Epithelial cell of prostate (primary cell): ENCODE data around the gene EFNB3.

Source experiments
- DNase-seq: peaks from one replicate; pipeline ENCODE4 v3.0.0-alpha.2; 2011; ENCODE audit warnings: low read depth, low spot score
- H3K27ac ChIP-seq: fragments of 450-650 bp; 2 replicates; pipeline ENCODE4 v1.5.1; 2017; ENCODE audit warnings: mild to moderate bottlenecking

EFNB3 gene

DNA sequence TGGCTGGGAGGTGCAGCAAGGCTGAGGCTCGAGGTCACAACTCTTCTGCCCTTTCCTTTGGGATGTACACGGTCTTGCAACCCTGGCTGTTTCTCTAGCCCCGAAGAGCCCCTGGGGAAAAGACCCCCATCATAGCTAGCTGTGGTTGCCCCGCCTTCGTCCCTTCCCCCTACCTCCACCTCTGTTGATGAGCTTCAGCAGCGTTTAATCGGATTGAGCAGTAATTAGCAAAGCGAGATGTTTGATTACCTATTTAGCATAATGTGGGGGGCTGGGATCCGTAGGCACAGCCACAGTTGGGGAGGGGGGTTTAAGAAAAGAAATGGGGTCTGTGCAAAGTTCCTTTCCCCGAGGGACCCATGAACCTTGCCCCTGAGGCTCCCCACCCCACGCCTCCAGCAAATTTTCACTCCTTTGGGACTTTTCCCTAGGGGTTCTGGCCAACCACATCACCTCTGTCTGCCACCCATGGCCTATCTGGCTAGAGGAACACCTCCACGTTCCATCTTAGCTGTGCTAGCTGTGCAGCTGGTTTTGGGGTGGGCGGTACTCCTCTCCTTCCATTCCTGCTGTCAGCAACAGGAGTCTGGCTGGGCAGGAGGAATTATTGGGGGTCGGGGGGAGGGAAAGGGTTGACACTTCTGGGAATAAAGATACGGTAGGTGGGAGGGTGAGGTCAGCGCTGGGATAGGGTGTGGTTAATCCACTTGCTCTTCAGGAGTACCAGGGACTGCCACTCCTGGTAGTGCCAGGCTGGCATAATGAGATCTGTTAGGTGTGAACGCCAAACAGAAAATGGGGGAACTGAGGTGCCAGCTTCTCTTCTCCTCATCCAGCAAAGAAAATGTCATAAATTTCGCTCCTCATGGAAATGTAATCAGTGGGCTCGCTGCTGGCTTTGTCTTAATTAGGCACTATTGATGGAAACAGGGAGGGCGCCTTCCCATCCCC is 11.2 kb downstream of the EFNB3 start:
- H3K27ac ChIP-seq, result no peak overlapping the region
- no peak for DNase-seq

DNA sequence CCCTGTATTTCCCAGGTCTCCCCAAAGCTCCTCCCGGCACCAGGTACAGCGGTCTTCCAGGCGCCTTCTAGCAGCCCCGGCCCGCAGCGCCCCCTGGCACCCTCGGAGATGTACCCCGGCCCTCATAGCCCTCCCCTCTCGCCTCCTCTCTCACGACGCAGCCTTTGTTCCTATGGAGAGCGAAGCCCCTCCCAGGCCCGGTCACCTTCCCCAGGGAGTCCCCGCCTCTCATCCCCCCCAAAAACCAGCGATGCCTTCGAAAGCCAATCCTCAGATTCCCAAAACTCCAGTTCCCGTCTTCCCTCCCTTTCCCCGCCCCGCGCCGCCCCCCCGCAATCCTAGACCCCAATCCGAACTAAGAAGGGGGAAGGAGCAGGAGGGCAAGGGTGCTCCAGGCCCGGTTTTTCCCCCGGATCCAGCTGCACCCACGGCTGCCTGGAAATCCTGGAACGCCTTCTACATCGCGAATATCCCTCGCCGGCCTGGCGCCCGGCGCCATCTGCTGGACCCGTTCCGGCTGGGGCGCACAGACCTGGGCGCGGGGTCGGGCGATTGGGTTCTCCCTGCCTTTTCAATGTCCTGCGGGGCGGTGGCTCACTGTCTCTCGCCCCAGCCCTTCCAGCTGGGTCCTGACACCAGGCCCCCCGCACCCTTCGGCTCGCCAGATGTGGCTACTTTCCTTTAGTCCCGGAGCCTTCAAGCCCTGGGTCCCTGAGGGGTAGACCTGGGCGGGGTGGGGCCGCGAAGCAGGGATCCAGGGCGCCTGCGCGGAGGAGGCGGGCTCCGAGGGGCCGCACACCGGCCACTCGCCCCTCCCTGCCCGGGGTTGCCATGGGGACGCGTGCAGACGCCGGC is 12.1 kb downstream of the EFNB3 start, which contains the start of gene DNAH2:
TSS of gene DNAH2 (plus strand) at position 844 of the 855 bp plus-strand sequence. CDS start 1,991 bp downstream, outside the sequence.
- peak within 1 kb of the TSS; percentile 14 for H3K27ac ChIP-seq
- DNase-seq, result peak; percentile 27

DNA sequence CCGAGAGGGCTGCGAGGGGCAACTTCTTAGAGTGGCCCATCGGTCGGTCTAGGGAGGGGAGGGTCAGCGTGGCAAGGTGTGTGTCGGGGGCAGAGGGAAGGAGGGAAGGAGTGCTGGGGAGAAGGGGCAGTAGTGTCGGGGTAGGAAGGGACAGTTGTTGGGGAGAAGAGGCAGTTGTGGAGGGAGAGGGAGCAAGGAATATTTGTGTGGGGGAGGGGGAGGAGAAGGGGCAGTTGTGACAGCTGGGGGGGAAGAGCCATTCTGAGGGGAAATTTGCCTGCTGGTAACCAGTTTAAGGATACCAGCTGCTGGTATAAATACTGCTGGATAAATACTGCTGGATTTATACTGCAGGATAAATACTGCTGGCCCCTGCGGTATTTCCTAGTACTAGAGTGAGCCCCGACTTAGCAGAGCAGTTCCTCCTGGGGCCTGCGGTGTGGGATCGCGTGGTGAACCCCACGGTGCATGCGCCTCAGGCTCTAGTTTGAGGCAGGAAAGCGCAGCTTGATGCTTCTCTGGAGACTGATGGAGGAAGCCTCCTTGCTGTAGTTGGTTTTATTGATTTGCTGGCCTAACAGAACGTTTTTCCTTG is 12.9 kb downstream of the EFNB3 start:
- H3K27ac ChIP-seq, result no peak overlapping the region
- no peak for DNase-seq

DNA sequence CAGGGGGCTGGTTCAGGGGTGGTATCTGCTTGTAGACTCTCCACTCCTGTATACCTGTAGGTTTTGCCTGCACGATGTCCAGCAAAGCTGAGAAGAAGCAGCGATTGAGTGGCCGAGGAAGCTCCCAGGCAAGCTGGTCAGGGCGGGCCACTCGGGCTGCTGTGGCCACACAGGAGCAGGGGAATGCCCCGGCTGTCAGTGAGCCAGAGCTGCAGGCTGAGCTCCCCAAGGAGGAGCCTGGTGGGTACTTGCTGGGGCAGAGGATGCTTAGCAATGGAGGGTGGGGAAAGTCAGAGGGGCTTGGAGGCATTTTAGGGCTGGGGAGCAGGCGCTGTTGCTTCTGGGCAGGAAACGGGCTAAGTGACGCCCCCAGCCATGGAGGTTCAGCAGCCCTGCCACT is 14.7 kb downstream of the EFNB3 start:
- H3K27ac ChIP-seq, result no peak overlapping the region
- DNase-seq, result no peak

DNA sequence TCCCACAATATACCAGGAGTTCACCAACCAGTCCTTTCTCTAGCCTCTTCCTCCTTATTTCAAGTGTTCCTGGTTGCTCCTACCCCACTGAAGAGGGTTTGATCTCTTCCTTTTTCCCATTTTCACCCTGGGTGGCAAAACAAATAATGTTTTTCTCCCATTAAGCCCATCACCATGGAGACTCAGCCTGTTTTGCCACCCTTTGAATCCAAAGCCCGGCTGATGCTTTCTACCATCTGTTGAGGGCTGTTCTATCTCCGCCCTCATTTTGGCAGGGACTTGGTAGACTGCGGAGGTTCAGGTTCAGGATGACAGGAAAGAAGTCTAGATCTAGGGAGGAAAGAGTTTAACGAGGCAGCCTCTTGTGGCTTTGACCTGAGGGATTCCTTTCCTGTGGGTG is 15.1 kb downstream of the EFNB3 start:
- DNase-seq, result no peak
- H3K27ac ChIP-seq, result no peak overlapping the region

DNA sequence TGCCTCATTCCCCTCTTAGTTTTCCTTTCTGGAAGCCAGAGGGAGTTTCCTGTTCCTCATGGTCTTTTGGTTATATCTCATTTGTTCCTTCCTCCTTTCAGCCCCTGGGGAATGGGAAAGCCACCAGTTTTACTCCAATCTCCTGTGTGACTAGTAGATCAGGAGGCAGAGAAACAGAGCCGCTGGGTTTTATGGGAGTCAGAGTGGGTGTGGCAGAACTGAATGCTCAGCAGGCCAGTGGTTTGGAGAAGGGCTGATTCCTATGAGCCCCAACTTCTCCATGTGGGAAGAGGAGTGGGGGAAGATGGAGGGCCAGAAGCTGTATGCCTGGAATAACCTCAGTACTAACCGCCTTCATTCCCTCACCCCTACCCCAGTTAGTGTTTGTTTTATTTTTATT is 16.6 kb downstream of the EFNB3 start:
- DNase-seq, result no peak
- no peak overlapping the region for H3K27ac ChIP-seq

DNA sequence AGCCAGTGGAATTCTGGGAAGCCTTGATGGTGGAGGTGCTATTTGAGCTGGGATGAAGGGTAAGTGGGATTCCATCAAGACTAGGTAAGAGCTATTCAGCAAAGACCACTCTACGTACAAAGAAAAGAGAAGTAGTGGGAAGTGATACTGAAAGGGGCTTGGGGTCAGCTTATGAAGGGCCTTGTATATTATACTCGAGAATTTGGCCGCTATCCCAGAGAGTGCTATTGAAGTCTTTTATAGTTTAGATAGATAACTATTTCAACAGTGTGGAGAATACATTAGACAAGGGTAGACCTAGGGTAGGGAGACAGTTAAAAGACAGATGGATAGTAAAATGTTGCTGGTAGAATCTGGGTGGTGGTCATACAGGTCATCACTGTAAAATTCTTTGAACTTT is 22.9 kb downstream of the EFNB3 start:
- no peak overlapping the region for H3K27ac ChIP-seq
- DNase-seq, result no peak

DNA sequence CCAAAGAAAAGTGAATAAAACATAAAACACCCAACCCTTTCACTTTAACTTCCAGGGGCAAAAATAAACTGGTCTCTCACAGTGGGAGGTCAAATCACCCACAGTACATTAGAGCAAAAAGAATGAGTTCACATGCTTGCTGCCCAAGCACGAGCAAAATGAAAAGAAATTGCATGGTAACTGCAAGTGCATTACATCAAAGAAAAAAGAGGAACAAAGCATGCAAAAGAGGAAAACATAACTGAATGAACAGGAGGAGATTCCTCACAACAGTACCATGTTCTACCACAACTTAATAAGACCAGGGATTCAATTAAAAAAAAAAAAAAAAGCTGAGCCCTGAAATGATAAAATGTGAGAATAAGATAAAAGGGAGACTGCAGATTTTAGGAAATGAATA is 24.8 kb downstream of the EFNB3 start:
- DNase-seq, result no peak
- no peak overlapping the region for H3K27ac ChIP-seq

DNA sequence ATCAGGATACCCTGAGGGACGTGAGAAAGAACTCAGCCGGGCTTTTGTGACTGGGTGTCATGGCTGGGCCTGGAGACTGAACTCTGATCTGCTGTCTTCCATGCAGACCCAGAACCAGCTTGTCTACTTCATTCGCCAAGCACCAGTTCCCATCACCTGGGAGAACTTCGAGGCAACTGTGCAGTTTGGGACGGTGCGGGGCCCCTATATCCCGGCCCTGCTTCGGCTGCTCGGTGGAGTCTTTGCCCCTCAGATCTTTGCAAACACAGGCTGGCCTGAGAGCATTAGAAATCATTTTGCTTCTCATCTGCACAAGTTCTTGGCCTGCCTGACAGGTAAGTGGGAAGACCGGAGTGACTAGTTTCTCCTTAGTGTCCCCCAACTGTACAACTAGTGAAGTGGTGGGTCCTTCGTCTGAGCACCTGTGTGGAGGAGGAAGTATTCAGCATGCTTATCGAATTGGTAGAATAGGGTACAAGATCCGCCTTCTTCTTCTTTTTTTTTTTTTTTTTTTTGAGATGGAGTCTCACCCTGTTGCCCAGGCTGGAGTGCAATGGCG is 28.1 kb downstream of the EFNB3 start:
- DNase-seq, result no peak
- H3K27ac ChIP-seq, result no peak overlapping the region

DNA sequence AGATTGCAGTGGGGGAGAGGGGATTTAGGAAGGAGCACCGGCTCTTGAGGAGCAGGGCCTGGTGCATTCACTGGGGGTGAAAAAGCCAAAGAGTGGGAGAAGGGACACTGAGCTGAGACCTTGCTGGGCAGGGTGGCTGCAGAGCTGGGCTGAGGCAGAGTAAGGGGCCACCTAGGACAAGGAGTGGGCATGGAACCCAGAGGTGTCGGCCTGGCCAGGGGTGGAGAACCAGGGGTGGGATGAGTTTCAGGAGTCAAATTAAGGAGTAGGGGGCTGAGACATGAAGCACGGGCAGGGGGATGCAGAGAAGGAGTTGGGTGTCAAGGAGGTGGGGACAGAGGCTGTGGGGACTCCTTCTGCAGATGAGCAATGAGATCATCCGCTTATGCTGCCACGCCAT is 32.6 kb downstream of the EFNB3 start:
- no peak for DNase-seq
- no peak overlapping the region for H3K27ac ChIP-seq

DNA sequence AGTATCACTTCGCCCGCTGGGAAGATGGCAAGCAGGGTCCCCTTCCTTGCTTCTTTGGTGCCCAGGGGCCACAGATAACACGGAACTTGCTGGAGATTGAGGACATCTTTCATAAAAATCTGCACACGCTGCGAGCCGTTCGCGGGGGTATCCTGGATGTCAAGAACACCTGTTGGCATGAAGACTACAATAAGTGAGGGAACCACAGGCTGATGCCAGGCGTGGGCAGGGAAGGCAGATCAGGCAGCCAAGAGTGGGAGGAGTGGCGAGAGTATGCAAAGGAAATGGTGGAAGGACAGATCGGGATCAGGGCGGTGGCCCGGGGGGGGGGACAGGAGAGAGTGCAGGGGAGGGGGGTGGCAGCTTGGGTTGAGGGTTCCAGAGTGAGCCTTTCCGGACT is 34.7 kb downstream of the EFNB3 start:
- no peak overlapping the region for H3K27ac ChIP-seq
- no peak for DNase-seq

DNA sequence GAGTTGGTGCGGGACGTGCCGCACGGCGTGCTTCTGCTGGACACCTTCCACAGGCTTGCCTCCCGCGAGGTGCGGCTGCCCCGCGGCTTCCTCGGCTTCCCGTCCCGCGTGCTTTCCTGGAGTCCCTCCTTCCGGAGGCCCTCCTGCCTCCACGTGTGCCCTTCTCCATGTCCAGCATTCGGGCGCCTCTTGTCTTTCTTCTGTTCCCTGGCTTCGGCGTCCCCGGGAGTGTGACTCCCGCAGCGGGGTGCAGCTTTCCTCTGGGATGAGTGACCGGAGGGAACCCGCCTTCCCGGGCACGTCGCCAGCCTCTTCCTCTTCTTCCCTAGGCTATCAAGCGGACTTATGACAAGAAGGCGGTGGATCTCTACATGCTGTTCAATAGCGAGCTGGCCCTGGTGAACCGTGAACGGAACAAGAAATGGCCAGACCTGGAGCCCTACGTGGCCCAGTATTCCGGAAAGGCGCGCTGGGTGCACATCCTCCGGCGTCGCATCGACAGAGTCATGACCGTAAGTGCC is 35.5 kb downstream of the EFNB3 start:
- H3K27ac ChIP-seq, result no peak overlapping the region
- no peak for DNase-seq

DNA sequence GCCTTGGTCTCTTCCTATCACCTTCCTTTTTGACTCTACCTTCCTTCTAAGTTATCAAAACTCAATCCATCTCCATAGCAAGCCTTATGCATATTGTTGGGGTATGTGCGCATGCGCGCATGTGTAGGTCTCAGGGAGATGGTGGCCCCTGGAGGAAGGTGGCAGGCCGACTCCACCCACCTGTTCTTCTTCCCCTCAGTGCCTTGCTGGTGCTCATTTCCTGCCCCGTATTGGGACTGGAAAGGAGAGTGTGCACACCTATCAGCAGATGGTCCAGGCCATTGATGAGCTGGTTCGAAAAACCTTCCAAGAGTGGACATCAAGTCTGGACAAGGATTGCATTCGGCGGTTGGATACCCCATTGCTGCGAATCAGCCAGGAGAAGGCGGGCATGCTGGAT is 37.7 kb downstream of the EFNB3 start:
- no peak overlapping the region for H3K27ac ChIP-seq
- DNase-seq, result no peak

DNA sequence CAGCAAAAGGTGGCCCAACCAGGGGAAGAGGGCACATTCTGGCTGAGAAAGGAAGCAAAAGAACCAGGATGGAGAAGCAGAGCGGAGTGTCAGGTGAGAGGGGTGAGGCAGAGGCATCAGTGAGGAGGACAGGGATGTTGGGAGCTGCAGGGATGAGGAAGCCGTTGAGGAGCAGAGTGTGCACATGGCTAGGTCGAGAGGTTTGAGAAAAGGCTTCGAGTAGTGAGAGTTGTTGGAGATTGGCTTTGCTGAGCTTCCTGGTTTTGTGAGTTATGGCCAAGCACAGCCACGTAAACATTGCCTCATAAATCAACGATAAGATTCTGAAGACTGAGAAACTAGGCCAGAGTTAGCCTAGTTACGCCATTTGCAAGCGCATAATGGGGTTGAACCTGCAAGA is 39.4 kb downstream of the EFNB3 start:
- DNase-seq, result no peak
- no peak overlapping the region for H3K27ac ChIP-seq

DNA sequence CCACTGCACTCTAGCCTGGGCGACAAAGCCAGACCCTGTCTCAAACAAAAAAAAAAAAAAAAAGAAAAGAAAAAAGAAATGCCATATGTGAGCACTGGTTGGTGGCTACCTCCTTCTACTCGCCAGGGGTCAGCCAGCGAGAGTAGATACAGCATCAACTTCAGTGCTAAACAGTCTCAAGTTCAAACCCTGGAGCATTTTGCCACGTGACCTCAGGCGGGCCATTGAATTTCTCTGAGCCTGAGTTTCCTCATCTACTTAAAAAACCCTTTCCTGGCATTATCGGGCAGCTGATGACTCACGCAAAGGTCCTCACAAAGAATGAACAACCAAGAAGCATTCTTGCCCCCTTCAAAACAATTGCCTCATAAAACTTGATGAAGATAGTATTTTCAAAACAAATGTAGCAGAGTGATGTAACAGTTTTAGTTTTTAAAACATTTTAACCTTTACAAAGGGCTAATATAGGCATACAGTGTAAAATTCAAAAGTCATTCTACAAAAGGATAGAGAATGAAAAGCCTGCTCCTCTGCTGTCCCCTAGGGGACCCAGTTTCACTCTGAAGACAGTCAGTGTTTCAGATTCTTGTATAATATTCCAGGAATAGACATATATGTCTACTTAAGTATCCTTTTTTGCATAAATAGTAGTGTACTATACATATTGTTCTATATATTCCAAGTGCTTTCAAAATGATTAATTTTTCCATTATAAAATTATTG is 40.9 kb downstream of the EFNB3 start:
- no peak overlapping the region for H3K27ac ChIP-seq
- DNase-seq, result no peak

DNA sequence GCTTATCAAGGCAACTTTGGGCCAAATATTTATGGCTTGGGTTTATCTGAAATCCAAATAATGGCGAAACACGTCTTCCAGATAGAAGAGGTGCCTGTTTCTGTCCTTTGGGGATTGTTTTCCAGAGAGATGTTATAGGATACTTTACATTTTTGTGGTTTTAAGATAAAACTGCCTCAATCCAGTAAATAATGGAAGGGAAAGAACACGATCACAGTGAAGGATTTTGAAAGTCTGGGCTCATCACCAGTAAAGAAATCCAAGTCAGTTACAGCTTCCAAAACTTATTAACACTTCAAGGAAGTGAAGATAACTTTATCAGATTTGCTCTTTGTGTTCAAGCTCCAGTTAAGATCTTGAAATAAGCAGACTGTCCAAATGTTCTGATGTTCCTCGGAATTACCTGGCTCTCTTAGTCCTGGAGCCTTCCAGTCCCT is 42.7 kb downstream of the EFNB3 start:
- DNase-seq, result no peak
- H3K27ac ChIP-seq, result no peak overlapping the region

DNA sequence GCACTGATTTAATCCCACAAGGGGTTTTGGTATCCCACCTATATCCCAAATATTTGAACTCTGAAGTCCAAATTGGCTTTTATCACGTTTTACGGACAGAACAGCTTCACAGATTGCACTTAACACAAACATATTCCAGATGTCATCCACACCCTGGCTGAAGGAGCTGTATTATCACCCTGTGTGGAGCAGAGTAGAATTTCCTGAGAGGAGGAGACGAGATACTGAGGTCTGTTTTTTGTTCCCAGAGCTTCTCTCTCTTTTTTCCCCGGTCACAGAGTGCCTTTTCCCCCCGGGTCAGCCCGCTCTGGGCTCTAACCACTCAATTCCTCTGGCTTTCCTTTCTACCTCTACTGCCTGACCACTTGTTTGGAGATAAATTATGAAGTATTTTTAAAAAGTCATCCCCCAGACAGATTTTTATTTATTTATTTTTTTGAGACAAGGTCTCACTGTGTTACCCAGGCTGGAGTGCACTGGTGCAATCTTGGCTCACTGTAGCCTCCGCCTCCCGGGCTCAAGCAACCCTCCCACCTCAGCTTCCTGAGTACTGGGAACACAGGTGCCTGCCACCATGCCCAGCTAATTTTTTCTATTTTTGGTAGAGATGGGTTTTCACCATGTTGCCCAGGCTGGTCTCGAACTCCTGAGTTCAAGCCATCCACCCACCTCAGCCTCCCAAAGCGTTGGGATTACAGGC is 43.2 kb downstream of the EFNB3 start:
- H3K27ac ChIP-seq, result no peak overlapping the region
- no peak for DNase-seq

DNA sequence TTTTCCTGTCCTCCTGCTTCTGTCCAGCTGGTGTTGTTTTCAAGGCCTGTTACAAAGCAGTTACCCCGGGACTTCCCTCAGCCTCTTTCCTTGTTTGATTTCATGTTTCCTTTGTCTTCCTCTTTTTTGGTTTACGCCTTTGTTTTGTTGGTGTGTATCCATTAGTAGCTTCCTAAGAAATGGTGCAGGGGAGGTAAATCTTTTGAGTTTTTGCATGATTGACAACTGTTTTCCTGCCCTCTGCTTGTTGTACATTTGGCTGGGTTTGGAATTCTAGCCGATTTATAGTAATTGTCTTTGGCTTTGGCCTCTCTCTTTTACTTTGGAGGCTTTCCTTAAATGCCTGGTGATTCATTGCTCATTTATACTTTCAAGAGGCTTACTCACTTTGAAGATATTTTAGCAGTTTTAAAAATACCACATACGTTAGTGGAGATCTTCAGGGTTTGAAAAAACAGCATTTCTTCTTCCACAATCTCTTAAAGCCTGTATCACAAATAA is 45.4 kb downstream of the EFNB3 start:
- DNase-seq, result no peak
- H3K27ac ChIP-seq, result peak overlapping the region; percentile 66

DNA sequence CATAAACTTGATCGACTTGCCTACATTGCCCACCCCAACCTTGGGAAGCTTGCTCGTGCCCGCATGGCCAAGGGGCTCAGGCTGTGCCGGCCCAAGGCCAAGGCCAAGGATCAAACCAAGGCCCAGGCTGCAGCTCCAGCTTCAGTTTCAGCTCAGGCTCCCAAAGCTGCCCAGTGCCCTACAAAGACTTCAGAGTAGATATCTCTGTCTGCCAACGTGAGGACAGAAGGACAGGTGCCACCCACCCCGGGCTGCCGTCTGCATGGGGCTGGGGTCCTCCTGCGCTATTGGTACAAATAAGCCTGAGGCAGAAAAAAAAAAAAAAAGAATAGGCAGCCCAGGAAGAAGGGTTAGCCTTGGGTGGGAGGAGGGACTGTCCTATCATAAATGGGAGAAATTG is 49.7 kb downstream of the EFNB3 start:
- DNase-seq, result no peak
- peak overlapping the region; percentile 63 for H3K27ac ChIP-seq
